Panc1 (cell line): ENCODE data around the gene BUD31. TPM values are rescaled to one million over a fixed set of nuclear protein-coding genes. Genes with fewer than 3 reads are reported as not detected.

Experiments
- ATAC-seq: fragments of 200-7000 bp; cut with Tn5 transposase; 2 replicates; pipeline ENCODE4 v1.9.1; 2020; ENCODE audit warnings: mild to moderate bottlenecking, moderate library complexity
- BruUV-seq: library from RNA; stranded (reverse); fragments of 400-500 nt; replicated peaks from 2 replicates; lab custom pipeline; 2021; lab: Mats Ljungman, UMichigan
- CTCF ChIA-PET: fragments of 300-600 bp; sonication (Branson Sonifier 250); formaldehyde crosslinking; loops from one replicate; lab custom pipeline; 2022; ENCODE audit warnings: antibody characterized with exemption; lab: Charles Lee
- POLR2A ChIA-PET: fragments of 300-600 bp; sonication (Branson Sonifier 250); formaldehyde crosslinking; loops from one replicate; lab custom pipeline; 2022; ENCODE audit warnings: antibody characterized with exemption; lab: Charles Lee
- DNase-seq: peaks from one replicate; pipeline ENCODE4 v3.0.0-alpha.2; 2010; ENCODE audit warnings: low read depth, low spot score
- H3K27ac ChIP-seq: 2 replicates; pipeline ENCODE4 v1.5.1; 2011; ENCODE audit warnings: mild to moderate bottlenecking, low read length, inconsistent platforms
- H3K27me3 ChIP-seq: fragments of 200-500 bp; sonication (Bioruptor generic); 2 replicates; pipeline ENCODE4 v1.6.0; 2014; ENCODE audit warnings: low read length, inconsistent platforms; ENCODE audit not compliant: control insufficient read depth, insufficient read depth
- H3K36me3 ChIP-seq: fragments of 200-500 bp; sonication (Bioruptor generic); 2 replicates; pipeline ENCODE4 v1.5.1; 2014; ENCODE audit warnings: inconsistent platforms, mild to moderate bottlenecking, low read length, moderate library complexity; ENCODE audit not compliant: control insufficient read depth, insufficient read depth
- H3K4me1 ChIP-seq: 2 replicates; pipeline ENCODE4 v1.5.1; 2011; ENCODE audit warnings: inconsistent platforms, mild to moderate bottlenecking, low read length, moderate library complexity; ENCODE audit not compliant: control insufficient read depth, insufficient read depth
- H3K4me3 ChIP-seq, 2 experiments: 2 replicates each; pipeline ENCODE4 v1.5.1; 2011 to 2012; ENCODE audit warnings: low read depth in 2 of 2, low read length in 2 of 2, mild to moderate bottlenecking in 2 of 2, inconsistent platforms in 1 of 2, moderate library complexity in 1 of 2
- H3K9me3 ChIP-seq: fragments of 200-500 bp; sonication (Bioruptor generic); 2 replicates; pipeline ENCODE4 v1.5.1; 2014; ENCODE audit warnings: low read depth, mild to moderate bottlenecking, inconsistent platforms, low read length, moderate library complexity; ENCODE audit not compliant: control insufficient read depth, insufficient read depth
- CTCF ChIP-seq: fragments of 450-650 bp; IDR thresholded peaks from 2 replicates; pipeline ENCODE4 v1.5.1; 2017; ENCODE audit warnings: mild to moderate bottlenecking
- POLR2AphosphoS5 ChIP-seq: IDR thresholded peaks from 2 replicates; pipeline ENCODE4 v1.6.1; 2012; ENCODE audit warnings: mild to moderate bottlenecking, low read depth, low read length, moderate library complexity
- REST ChIP-seq, 2 experiments: IDR thresholded peaks; 2 replicates each; pipeline ENCODE4 v1.6.1; 2011 to 2012; ENCODE audit warnings: low read depth in 2 of 2, control low read depth in 1 of 2, low read length in 1 of 2, mild to moderate bottlenecking in 1 of 2, moderate library complexity in 1 of 2; ENCODE audit not compliant: insufficient read depth in 1 of 2
- SIN3A ChIP-seq: IDR thresholded peaks from 2 replicates; pipeline ENCODE4 v1.6.1; 2012; ENCODE audit warnings: low read depth, mild to moderate bottlenecking, low read length, moderate library complexity, borderline replicate concordance; ENCODE audit not compliant: insufficient read depth
- TCF7L2 ChIP-seq: IDR thresholded peaks from 2 replicates; pipeline ENCODE4 v1.6.1; 2011; ENCODE audit warnings: mild to moderate bottlenecking, low read depth, low read length, inconsistent platforms
- in situ Hi-C: cut with HindIII; loops from 2 replicates; pipeline ENCODE4 v1.10.0; 2016; ENCODE audit warnings: low sequenced_read_pairs, low pct_unique_long_range_greater_than_20kb
- intact Hi-C: fragments of 100-400 bp; cut with micrococcal nuclease; formaldehyde crosslinking; loops from one replicate; pipeline ENCODE4 v1.10.0; 2022; ENCODE audit not compliant: unreplicated experiment
- total RNA-seq: library from RNA; stranded (reverse); gene quantifications from one replicate; pipeline ENCODE4 v1.2.1, GENCODE V29; 2021; ENCODE audit not compliant: unreplicated experiment

The BUD31 gene
- total RNA-seq, 1 experiment from 2014 or later = 179 TPM

GRCh38 chr7:99460651-99461050, 51.9 kb downstream of the BUD31 start:
- H3K36me3 ChIP-seq = peaks cover 8% of the 10 kb centered on the region
- no peak overlapping the region for H3K4me3 ChIP-seq
- CTCF ChIA-PET = no interaction called here
- H3K4me1 ChIP-seq = no peaks in the 10 kb centered on the region
- no TSS peak for BruUV-seq
- H3K27me3 ChIP-seq = no peaks in the 10 kb centered on the region
- TF ChIP-seq POLR2AphosphoS5 (no peak), SIN3A (no peak), REST (IDR thresholded peaks at IDR 0.05; ENCODE audit: insufficient read depth in 1 of 2, low read depth in 2 of 2, low read length in 1 of 2) (no peak), CTCF (no peak), TCF7L2 (no peak)
- POLR2A ChIA-PET = no interaction called here
- in situ Hi-C loops = no loop called here
- no peaks in the 10 kb centered on the region for H3K9me3 ChIP-seq
- no peak overlapping the region for H3K27ac ChIP-seq
- no peak for DNase-seq
- ATAC-seq = no peak
- intact Hi-C loops = no loop called here

- ATAC-seq = no peak
- TF ChIP-seq TCF7L2 (no peak), POLR2AphosphoS5 (no peak), CTCF (no peak), SIN3A (no peak), REST (IDR thresholded peaks at IDR 0.05; ENCODE audit: insufficient read depth in 1 of 2, low read depth in 2 of 2, low read length in 1 of 2) (no peak)
- BruUV-seq = no TSS peak
- Histone ChIP-seq H3K27me3 (no peaks in the 10 kb centered on the region), H3K9me3 (no peaks in the 10 kb centered on the region), H3K36me3 (peaks cover 8% of the 10 kb centered on the region), H3K4me3 (no peak overlapping the region), H3K27ac (no peak overlapping the region), H3K4me1 (no peaks in the 10 kb centered on the region)
- intact Hi-C loops (no loop called here), in situ Hi-C loops (no loop called here)
- POLR2A ChIA-PET = no interaction called here
- CTCF ChIA-PET = no interaction called here
- DNase-seq = no peak
Observed at GRCh38 chr7:99461221-99461620, 52.5 kb downstream of the BUD31 start.
